GM15510 (cell line): Measurements from ENCODE around the gene HOXD9.

ENCODE experiments used
- POLR2A ChIP-seq: IDR thresholded peaks from 3 replicates; pipeline ENCODE4 v1.6.1; 2011; ENCODE audit warnings: borderline replicate concordance; ENCODE audit not compliant: insufficient read length; ENCODE audit errors: extremely low read depth

HOXD9 gene

GRCh38 chr2:176160986-176161824 lies 38.7 kb downstream of the HOXD9 start:
- no peak for TF ChIP-seq POLR2A

GRCh38 chr2:176161825-176162626 lies 39.5 kb downstream of the HOXD9 start:
- TF ChIP-seq POLR2A: no peak

GRCh38 chr2:176162911-176163671 lies 40.6 kb downstream of the HOXD9 start:
- TF ChIP-seq POLR2A: no peak

GRCh38 chr2:176163672-176164056 lies 41.1 kb downstream of the HOXD9 start:
- no peak for TF ChIP-seq POLR2A

GRCh38 chr2:176164201-176164600 lies 41.7 kb downstream of the HOXD9 start:
- TF ChIP-seq POLR2A: no peak

DNA sequence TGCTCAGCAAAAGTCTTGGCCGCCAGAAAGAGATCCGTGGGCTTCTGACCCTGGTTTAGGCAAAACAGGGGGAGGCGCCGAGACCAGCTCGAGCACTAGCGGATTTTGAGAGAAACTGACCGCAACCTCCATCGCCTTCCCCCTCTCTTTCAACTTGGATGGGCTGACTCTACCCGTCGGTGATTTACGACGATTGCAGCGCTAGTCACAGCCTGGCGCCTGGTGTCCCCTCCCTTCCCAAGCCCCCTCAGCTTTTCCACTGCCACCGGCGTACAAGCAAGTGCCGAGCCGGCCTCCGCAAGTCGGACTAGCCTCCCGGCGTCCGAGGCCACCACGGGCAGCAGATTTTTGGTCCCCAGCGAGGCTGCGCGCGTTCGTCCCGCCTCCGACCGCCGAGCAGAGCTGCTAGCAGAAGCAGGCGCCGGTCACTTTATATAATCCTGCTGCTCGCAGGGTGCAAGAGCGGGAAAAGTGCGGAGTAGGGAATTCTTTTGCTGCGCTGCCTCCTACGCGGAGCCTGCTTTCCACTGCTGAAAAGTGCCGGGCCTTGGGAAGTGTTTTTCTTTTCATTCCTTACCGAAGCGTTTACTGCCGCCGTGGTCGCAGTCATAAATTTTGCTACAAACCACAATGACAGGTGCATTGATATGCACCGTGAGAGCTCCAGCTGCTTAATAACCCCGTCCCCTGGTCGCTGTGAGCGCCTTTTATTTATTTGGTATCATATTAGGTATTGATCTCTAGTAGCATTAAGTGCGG lies 42.3 kb downstream of the HOXD9 start:
- no peak for TF ChIP-seq POLR2A

DNA sequence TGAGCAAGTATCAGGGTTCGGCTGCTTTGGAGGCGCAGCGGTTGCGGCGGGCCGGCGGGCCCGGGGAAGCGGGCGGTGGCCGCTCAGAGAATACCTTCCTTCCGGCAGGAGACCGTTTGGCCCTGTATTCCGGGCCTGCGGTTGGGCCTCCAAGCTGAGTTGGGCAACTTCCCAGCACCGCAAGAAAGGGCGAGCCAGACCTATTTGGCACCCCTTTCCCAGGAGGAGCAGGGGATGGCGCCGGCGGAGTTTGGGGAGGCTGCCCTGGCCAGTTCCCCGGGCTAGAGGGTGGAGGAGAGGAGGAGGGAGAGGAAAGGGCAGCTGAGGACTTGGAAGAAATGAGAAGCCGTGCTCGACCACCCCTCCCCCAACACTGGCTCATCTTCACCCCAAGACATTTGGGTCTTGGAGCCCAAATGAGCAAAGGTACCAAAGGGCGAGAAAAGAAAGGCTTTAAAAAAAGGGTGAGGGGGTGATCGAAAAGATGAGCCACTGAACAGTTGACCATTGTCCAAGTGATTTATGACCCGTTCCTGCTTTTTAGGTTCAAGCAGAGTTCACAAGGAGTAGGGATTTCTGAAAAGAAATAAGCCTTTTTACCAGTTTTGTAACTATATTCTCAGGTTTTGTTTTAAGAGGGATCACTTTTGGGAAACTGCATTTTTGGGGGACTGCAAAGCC lies 43.0 kb downstream of the HOXD9 start:
- no peak for TF ChIP-seq POLR2A

GRCh38 chr2:176166272-176166671 lies 43.8 kb downstream of the HOXD9 start:
- TF ChIP-seq POLR2A: no peak

DNA sequence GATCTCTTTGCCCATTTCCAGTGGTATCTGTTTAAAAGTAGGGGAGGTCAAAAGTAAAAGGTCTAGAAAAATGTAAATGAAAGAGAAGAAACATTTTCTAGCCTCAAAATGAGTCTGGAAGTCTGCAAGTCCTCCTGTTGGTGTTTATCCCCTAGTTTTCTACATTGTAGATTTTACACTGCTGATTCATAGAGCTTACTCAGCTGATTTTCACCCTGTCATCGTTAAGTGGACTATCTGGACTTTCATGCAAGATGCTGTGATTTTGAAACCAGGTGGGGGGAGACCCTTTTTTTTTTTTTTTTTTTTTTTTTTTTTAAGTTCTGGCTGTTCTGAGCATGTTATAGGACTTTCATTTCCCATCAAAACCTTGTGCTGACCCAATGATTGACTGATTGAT lies 44.9 kb downstream of the HOXD9 start:
- no peak for TF ChIP-seq POLR2A

- no peak for TF ChIP-seq POLR2A
Observed at GRCh38 chr2:176169181-176169580, 46.7 kb downstream of the HOXD9 start.

DNA sequence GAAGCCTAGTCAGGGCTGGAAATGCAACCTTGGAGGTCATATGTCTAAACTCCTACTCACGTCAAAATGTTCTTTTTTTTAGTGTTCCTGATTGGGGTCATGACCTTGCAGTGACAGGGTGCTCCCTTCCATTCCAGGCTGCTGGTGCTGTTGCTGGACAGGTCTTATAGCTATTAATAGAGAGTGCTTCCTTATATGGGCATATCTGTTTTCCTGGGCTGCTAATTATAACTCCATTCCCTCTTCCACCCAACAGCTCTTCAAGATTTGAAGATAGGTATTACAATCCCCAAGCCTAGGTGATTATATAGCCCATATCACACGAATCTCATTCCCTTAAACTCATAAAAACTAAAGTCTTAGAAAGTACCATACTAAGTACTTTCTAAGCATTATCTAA lies 47.2 kb downstream of the HOXD9 start:
- no peak for TF ChIP-seq POLR2A

DNA sequence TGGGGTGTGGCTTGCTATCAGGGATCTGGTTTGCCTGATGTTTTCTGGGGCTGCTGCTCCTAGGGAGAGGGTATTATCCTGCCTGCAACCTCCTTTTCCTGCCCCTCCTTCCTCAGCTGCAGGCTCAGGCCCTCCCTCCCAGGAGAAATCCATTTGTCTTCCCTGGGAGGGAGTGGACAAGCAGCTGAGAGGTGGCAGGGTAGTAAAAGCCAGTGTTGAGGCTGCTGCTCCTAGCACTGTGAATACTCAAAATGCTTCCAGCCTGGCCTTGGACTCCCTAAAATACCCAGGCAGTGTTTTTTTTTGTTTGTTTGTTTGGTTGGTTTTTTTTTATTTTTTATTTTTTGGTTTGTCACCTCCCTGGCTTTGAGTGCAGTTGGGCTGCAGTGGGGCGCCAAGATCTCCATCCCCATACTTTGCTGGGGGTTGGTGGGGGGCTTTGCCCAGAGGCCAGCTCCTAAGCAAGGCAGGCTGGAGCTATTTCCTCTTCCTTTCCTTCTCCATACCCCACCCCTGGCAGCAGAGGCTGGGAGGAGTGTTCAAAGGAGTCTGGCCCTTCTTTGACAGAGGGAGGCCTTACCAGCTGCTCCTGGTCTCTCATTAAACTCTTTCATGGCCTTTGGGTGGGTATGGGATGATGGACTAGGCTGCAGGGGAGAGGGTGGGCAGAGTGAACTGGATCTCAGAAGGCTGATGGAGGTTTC lies 48.2 kb downstream of the HOXD9 start:
- no peak for TF ChIP-seq POLR2A

GRCh38 chr2:176171351-176172006 lies 49.0 kb downstream of the HOXD9 start:
- TF ChIP-seq POLR2A: no peak
